SK-N-SH (cell line): ENCODE data around the gene PRKCD. TPM values are rescaled to one million over a fixed set of nuclear protein-coding genes. Genes with fewer than 3 reads are reported as not detected.
A peak's percentile ranks its signal among the peaks of the same experiment; 100 is the strongest.

Experiments
- CTCF ChIA-PET: fragments of 300-600, 350-600 bp; formaldehyde crosslinking; extraction: SDS; loops from one replicate; lab custom pipeline; 2021; lab: Yijun Ruan, JAX
- POLR2A ChIA-PET: fragments of 350-600 bp; sonication (Branson Sonifier 250); formaldehyde crosslinking; extraction: SDS; loops from one replicate; lab custom pipeline; 2020; ENCODE audit warnings: antibody characterized with exemption, inconsistent platforms; lab: Yijun Ruan, JAX
- DNase-seq: peaks from one replicate; pipeline ENCODE4 v3.0.0; 2012
- H2AFZ ChIP-seq: fragments of 200-600 bp; sonication (generic); 2 replicates; pipeline ENCODE4 v1.8.1; 2016; ENCODE audit warnings: antibody characterized with exemption, mild to moderate bottlenecking, low read depth
- H3F3A ChIP-seq: fragments of 200-600 bp; sonication (generic); replicated peaks from 2 replicates; pipeline ENCODE3; 2016; ENCODE audit warnings: antibody characterized with exemption, mild to moderate bottlenecking; ENCODE audit not compliant: insufficient read depth
- H3K27ac ChIP-seq, 2 experiments: fragments of 200-500 bp in 1 of 2; fragments of 200-600 bp in 1 of 2; sonication (Bioruptor generic) in 1 of 2; sonication (generic), shearing (Covaris generic) in 1 of 2; 2 replicates each; pipeline versions ENCODE4 v1.5.1 to v1.6.1; 2014 to 2016; ENCODE audit warnings: low read depth in 2 of 2, inconsistent platforms in 1 of 2, low read length in 1 of 2, mild to moderate bottlenecking in 1 of 2, mixed read lengths in 1 of 2
- H3K27me3 ChIP-seq: fragments of 200-600 bp; sonication (generic), shearing (Covaris generic); 2 replicates; pipeline ENCODE4 v1.6.1; 2016; ENCODE audit warnings: mixed run types; ENCODE audit not compliant: insufficient read depth
- H3K36me3 ChIP-seq, 2 experiments: fragments of 200-500 bp in 1 of 2; fragments of 200-600 bp in 1 of 2; sonication (Bioruptor generic) in 1 of 2; sonication (generic) in 1 of 2; replicated peaks in 1 of 2; 2 replicates each; pipeline versions ENCODE3 to v1.5.1; 2014 to 2016; ENCODE audit warnings: low read length in 1 of 2, mild to moderate bottlenecking in 1 of 2; ENCODE audit not compliant: insufficient read depth in 2 of 2, control insufficient read depth in 1 of 2
- H3K4me1 ChIP-seq, 2 experiments: fragments of 200-500 bp in 1 of 2; fragments of 200-600 bp in 1 of 2; sonication (Bioruptor generic) in 1 of 2; sonication (generic), shearing (Covaris generic) in 1 of 2; 2 replicates each; pipeline versions ENCODE4 v1.5.1 to v1.6.1; 2014 to 2016; ENCODE audit warnings: low read depth in 1 of 2, low read length in 1 of 2, mixed run types in 1 of 2; ENCODE audit not compliant: insufficient read depth in 2 of 2, control insufficient read depth in 1 of 2
- H3K4me2 ChIP-seq: fragments of 200-600 bp; sonication (generic), shearing (Covaris generic); 2 replicates; pipeline ENCODE4 v1.6.1; 2017; ENCODE audit warnings: mixed run types
- H3K4me3 ChIP-seq, 2 experiments: fragments of 200-500 bp in 1 of 2; fragments of 200-600 bp in 1 of 2; sonication (Bioruptor generic) in 1 of 2; sonication (generic), shearing (Covaris generic) in 1 of 2; 2 replicates each; pipeline versions ENCODE4 v1.5.1 to v1.8.1; 2014 to 2016; ENCODE audit warnings: low read depth in 2 of 2, inconsistent platforms in 1 of 2, low read length in 1 of 2, mild to moderate bottlenecking in 1 of 2, mixed read lengths in 1 of 2, moderate library complexity in 1 of 2
- H3K79me2 ChIP-seq: fragments of 200-600 bp; sonication (generic); 2 replicates; pipeline ENCODE4 v1.8.1; 2017; ENCODE audit warnings: mild to moderate bottlenecking; ENCODE audit not compliant: insufficient read depth
- H3K9ac ChIP-seq: fragments of 200-600 bp; sonication (generic); 2 replicates; pipeline ENCODE4 v1.6.1; 2017; ENCODE audit warnings: mixed run types
- H3K9me2 ChIP-seq: fragments of 200-600 bp; sonication (generic); 2 replicates; pipeline ENCODE4 v1.6.1; 2017; ENCODE audit warnings: mixed run types
- H3K9me3 ChIP-seq: fragments of 200-600 bp; sonication (generic); 2 replicates; pipeline ENCODE4 v1.6.1; 2017; ENCODE audit warnings: mixed run types, mild to moderate bottlenecking, moderate library complexity
- H4K20me1 ChIP-seq: fragments of 200-600 bp; sonication (generic); 2 replicates; pipeline ENCODE4 v1.6.1; 2017; ENCODE audit warnings: mild to moderate bottlenecking, mixed run types; ENCODE audit not compliant: insufficient read depth
- CHD2 ChIP-seq: fragments of 150-350 bp; IDR thresholded peaks from 2 replicates; pipeline ENCODE4 v1.6.1; 2018; ENCODE audit warnings: low read length; ENCODE audit not compliant: partially characterized antibody
- EZH2phosphoT487 ChIP-seq: fragments of 200-600 bp; sonication (generic); IDR thresholded peaks from 2 replicates; pipeline ENCODE4 v1.6.1; 2017; ENCODE audit warnings: low read depth, mixed run types, mild to moderate bottlenecking, antibody characterized with exemption, moderate library complexity, borderline replicate concordance
- FOSL2 ChIP-seq: IDR thresholded peaks from 2 replicates; pipeline ENCODE4 v1.4.0; 2012; ENCODE audit warnings: low read depth, mild to moderate bottlenecking, moderate library complexity, borderline replicate concordance
- FOXJ3 ChIP-seq: sonication (generic); formaldehyde crosslinking; IDR thresholded peaks from 2 replicates; pipeline ENCODE4 v1.5.1; 2020; ENCODE audit warnings: mild to moderate bottlenecking, missing genetic modification reagents
- IRF3 ChIP-seq: fragments of 150-350 bp; IDR thresholded peaks from 2 replicates; pipeline ENCODE4 v1.6.1; 2016; ENCODE audit warnings: mild to moderate bottlenecking, low read depth, low read length
- NFIC ChIP-seq: IDR thresholded peaks from 2 replicates; pipeline ENCODE4 v1.4.0; 2012; ENCODE audit warnings: borderline replicate concordance
- NRF1 ChIP-seq: IDR thresholded peaks from 2 replicates; pipeline ENCODE4 v1.6.1; 2012; ENCODE audit warnings: low read depth, mild to moderate bottlenecking, low read length
- PBX3 ChIP-seq: IDR thresholded peaks from 2 replicates; pipeline ENCODE4; 2012
- REST ChIP-seq: IDR thresholded peaks from 2 replicates; pipeline ENCODE4 v1.6.1; 2012; ENCODE audit warnings: mild to moderate bottlenecking, low read depth, low read length, moderate library complexity
- SIN3A ChIP-seq: IDR thresholded peaks from 2 replicates; pipeline ENCODE4 v1.6.1; 2012; ENCODE audit warnings: low read depth, mild to moderate bottlenecking, low read length, moderate library complexity, borderline replicate concordance
- SMC3 ChIP-seq: IDR thresholded peaks from 2 replicates; pipeline ENCODE4 v1.6.1; 2012; ENCODE audit warnings: low read depth, low read length, improper control_type of control experiment
- TAF1 ChIP-seq: IDR thresholded peaks from 2 replicates; pipeline ENCODE4 v1.6.1; 2012; ENCODE audit warnings: low read depth, mild to moderate bottlenecking, low read length, moderate library complexity, borderline replicate concordance
- USF1 ChIP-seq: IDR thresholded peaks from 2 replicates; pipeline ENCODE4 v1.4.0; 2012; ENCODE audit warnings: low read depth, borderline replicate concordance
- ZBTB33 ChIP-seq: IDR thresholded peaks from 2 replicates; pipeline ENCODE4 v1.4.0; 2012; ENCODE audit warnings: low read depth, borderline replicate concordance
- WGBS: methylation state at CpG from one replicate; pipeline ENCODE4 v1.1.6; 2017; ENCODE audit warnings: low lambda C conversion rate; 5-methylcytosine and 5-hydroxymethylcytosine counted together
- polyA plus RNA-seq, 3 experiments: library from polyadenylated mRNA; depleted of rRNA; stranded (reverse); fragments of >200 nt; gene quantifications; 2 replicates each; pipeline ENCODE4 v1.2.3, GENCODE V29; 2012

PRKCD gene
- polyA plus RNA-seq, 1 of the 3 experiments (the other 2 are of a cell fraction), result 29.0 TPM

GRCh38 chr3:53230789-53231188 lies 69.8 kb downstream of the PRKCD start:
- H3K4me3 ChIP-seq, result no peak overlapping the region
- POLR2A ChIA-PET, result interaction anchor here (0.6 to 0.7 kb wide), 2 partner anchors 42 to 191 kb away, joined by 3 read pairs; no protein-coding TSS in a partner anchor
- no peaks in the 10 kb centered on the region for H3K27me3 ChIP-seq
- no peaks in the 10 kb centered on the region for H3F3A ChIP-seq
- 100% methylated on average over 2 of the region's 5 CpGs for WGBS
- no peaks in the 10 kb centered on the region for H3K9me2 ChIP-seq
- peak; percentile 8 for DNase-seq
- H3K9me3 ChIP-seq, result no peaks in the 10 kb centered on the region
- peaks cover under 1% of the 10 kb centered on the region in 2 experiments; a peak in 3 of 4 replicates for H3K4me1 ChIP-seq
- H3K36me3 ChIP-seq, result peaks cover 58 to 97% of the 10 kb centered on the region in 2 experiments
- no peak overlapping the region for H3K9ac ChIP-seq
- no peaks in the 10 kb centered on the region for H4K20me1 ChIP-seq
- no peak overlapping the region for H2AFZ ChIP-seq
- CTCF ChIA-PET, result interaction anchor here (1.0 to 1.5 kb wide), 2 partner anchors 35 to 117 kb away, joined by 4 read pairs; no protein-coding TSS in a partner anchor
- peaks cover 25% of the 10 kb centered on the region for H3K79me2 ChIP-seq
- TF ChIP-seq SIN3A (no peak), NRF1 (no peak), FOXJ3 (no peak), ZBTB33 (no peak), EZH2phosphoT487 (no peak), TAF1 (no peak), REST (no peak), CHD2 (no peak), USF1 (no peak), SMC3 (no peak), NFIC (no peak), FOSL2 (no peak), PBX3 (no peak), IRF3 (no peak)
- H3K4me2 ChIP-seq, result no peak overlapping the region
- no peak overlapping the region for H3K27ac ChIP-seq
